Measurements from ENCODE around the gene CTSE. TPM values are rescaled to one million over a fixed set of nuclear protein-coding genes. Genes with fewer than 3 reads are reported as not detected.
"Not testable (repeated sequence)": the region's sequence is repeated elsewhere in the genome, so short reads cannot be mapped to it uniquely, and the experiment has no call there.

The CTSE gene
- total RNA-seq, 2 donors from 2014 or later = not detected

GRCh38 chr1:206001476-206001888 lies 22.2 kb downstream of the CTSE start:
- WGBS = 12% methylated on average over 3 of the region's 3 CpGs
- no peaks in the 10 kb centered on the region for H3K9me3 ChIP-seq
- H3K27me3 ChIP-seq (replicated peaks; ENCODE audit: insufficient read depth) = no peaks in the 10 kb centered on the region
- intact Hi-C loops (cut with DNase I) = no loop called here
- H3K4me1 ChIP-seq (replicated peaks) = no peaks in the 10 kb centered on the region
- no peak for TF ChIP-seq POLR2A (IDR thresholded peaks at IDR 0.05)
- TF ChIP-seq POLR2AphosphoS5 (IDR thresholded peaks at IDR 0.05) = peak; percentile 50
- H3K36me3 ChIP-seq = no peaks in the 10 kb centered on the region
- no peak for DNase-seq (ENCODE audit: low spot score)
- no peak overlapping the region for H3K4me3 ChIP-seq
- peak overlapping the region; percentile 41 to 69 for H3K27ac ChIP-seq

- no peak overlapping the region for H3K27ac ChIP-seq
- DNase-seq (ENCODE audit: low spot score) = no peak
- no peaks in the 10 kb centered on the region for H3K9me3 ChIP-seq
- H3K27me3 ChIP-seq (replicated peaks; ENCODE audit: insufficient read depth) = no peaks in the 10 kb centered on the region
- intact Hi-C loops (cut with DNase I) = no loop called here
- no peaks in the 10 kb centered on the region for H3K36me3 ChIP-seq
- TF ChIP-seq POLR2AphosphoS5 (IDR thresholded peaks at IDR 0.05) = no peak
- no peak for TF ChIP-seq CTCF (IDR thresholded peaks at IDR 0.05)
- no peak for TF ChIP-seq POLR2A (IDR thresholded peaks at IDR 0.05)
- H3K4me3 ChIP-seq = no peak overlapping the region
- 79% methylated on average over 8 of the region's 8 CpGs for WGBS
- no peaks in the 10 kb centered on the region for H3K4me1 ChIP-seq (replicated peaks)
Observed at GRCh38 chr1:206000641-206001339, 22.9 kb downstream of the CTSE start.

- no peak overlapping the region for H3K4me3 ChIP-seq
- no peak for DNase-seq (ENCODE audit: low spot score)
Observed at GRCh38 chr1:205998457-205999241, 25.0 kb downstream of the CTSE start.

GRCh38 chr1:205996641-205997040 lies 27.1 kb downstream of the CTSE start:
- H3K36me3 ChIP-seq; H3K27ac ChIP-seq; H3K4me1 ChIP-seq (replicated peaks); DNase-seq (ENCODE audit: low spot score); intact Hi-C loops (cut with DNase I); H3K4me3 ChIP-seq; H3K9me3 ChIP-seq; H3K27me3 ChIP-seq (replicated peaks; ENCODE audit: insufficient read depth): not testable (repeated sequence)
- 80% methylated on average over 1 of the region's 1 CpG for WGBS

More at GRCh38 chr1:205998457-205999241, 25.0 kb downstream of the CTSE start:
- no peaks in the 10 kb centered on the region for H3K9me3 ChIP-seq
- no peaks in the 10 kb centered on the region for H3K4me1 ChIP-seq (replicated peaks)
- TF ChIP-seq CTCF (IDR thresholded peaks at IDR 0.05) = no peak
- no peak overlapping the region for H3K27ac ChIP-seq
- no peaks in the 10 kb centered on the region for H3K36me3 ChIP-seq
- WGBS = 73% methylated on average over 13 of the region's 13 CpGs
- H3K27me3 ChIP-seq (replicated peaks; ENCODE audit: insufficient read depth) = no peaks in the 10 kb centered on the region
- intact Hi-C loops (cut with DNase I) = no loop called here

DNA sequence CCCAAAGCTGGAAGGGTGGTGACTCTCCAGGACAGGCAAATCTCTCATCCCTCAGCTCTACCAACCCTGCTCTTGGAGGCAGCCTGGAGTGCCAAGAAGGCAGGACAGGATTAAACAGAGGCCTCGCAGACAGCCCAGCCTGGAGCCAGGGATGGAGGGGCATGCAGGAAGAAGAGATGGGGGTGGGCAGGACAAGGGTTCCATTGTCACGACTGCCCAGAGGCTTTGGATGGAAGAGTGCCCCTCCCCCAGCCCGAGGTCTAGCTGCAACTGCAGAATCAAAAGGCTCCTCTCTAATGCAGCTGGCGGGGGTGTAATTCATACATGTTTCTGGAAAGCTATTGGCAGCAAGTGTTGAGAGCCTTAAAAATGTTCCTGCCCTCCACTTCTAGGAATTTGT lies 29.3 kb downstream of the CTSE start:
- Histone ChIP-seq H3K4me1 (replicated peaks) (no peaks in the 10 kb centered on the region), H3K27ac (no peak overlapping the region), H3K9me3 (no peaks in the 10 kb centered on the region), H3K27me3 (replicated peaks; ENCODE audit: insufficient read depth) (no peaks in the 10 kb centered on the region), H3K36me3 (no peaks in the 10 kb centered on the region), H3K4me3 (no peak overlapping the region)
- TF ChIP-seq POLR2AphosphoS5 (IDR thresholded peaks at IDR 0.05) = no peak
- intact Hi-C loops (cut with DNase I) = no loop called here
- 51% methylated on average over 4 of the region's 4 CpGs for WGBS
- no peak for DNase-seq (ENCODE audit: low spot score)

DNA sequence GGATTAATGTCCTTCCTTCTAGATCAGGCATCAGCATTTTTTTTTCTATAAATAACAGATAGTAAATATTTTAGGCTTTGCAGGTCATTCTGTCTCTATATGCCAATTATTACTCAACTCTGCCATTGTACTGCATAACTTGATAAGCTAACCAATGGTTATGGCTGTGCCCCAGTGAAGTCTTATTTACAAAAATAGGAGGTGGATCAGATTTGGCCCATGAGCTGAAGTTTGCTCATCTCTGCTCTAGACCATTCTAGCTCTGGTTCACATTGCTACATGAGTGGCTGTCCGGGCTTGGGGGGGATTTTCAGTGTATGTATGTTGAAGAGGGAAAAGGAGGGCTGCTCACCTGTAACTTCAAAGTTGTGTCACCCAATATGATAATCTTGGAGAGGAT lies 30.6 kb downstream of the CTSE start:
- no peak overlapping the region for H3K27ac ChIP-seq
- H3K27me3 ChIP-seq (replicated peaks; ENCODE audit: insufficient read depth) = no peaks in the 10 kb centered on the region
- TF ChIP-seq POLR2AphosphoS5 (IDR thresholded peaks at IDR 0.05) (no peak), CTCF (IDR thresholded peaks at IDR 0.05) (no peak), POLR2A (IDR thresholded peaks at IDR 0.05) (no peak)
- WGBS = 91% methylated on average over 1 of the region's 1 CpG
- intact Hi-C loops (cut with DNase I) = no loop called here
- H3K36me3 ChIP-seq = no peaks in the 10 kb centered on the region
- no peaks in the 10 kb centered on the region for H3K9me3 ChIP-seq
- no peak overlapping the region for H3K4me3 ChIP-seq
- no peak for DNase-seq (ENCODE audit: low spot score)
- no peaks in the 10 kb centered on the region for H3K4me1 ChIP-seq (replicated peaks)

Data from prostate gland (tissue), 2 donors.